Panc1 (cell line): Measurements from ENCODE around the gene DDX25. TPM values are rescaled to one million over a fixed set of nuclear protein-coding genes. Genes with fewer than 3 reads are reported as not detected.

Experiments used
- ATAC-seq: fragments of 200-7000 bp; cut with Tn5 transposase; 2 replicates; pipeline ENCODE4 v1.9.1; 2020; ENCODE audit warnings: mild to moderate bottlenecking, moderate library complexity
- BruUV-seq: library from RNA; stranded (reverse); fragments of 400-500 nt; replicated peaks from 2 replicates; lab custom pipeline; 2021; lab: Mats Ljungman, UMichigan
- CTCF ChIA-PET: fragments of 300-600 bp; sonication (Branson Sonifier 250); formaldehyde crosslinking; loops from one replicate; lab custom pipeline; 2022; ENCODE audit warnings: antibody characterized with exemption; lab: Charles Lee
- POLR2A ChIA-PET: fragments of 300-600 bp; sonication (Branson Sonifier 250); formaldehyde crosslinking; loops from one replicate; lab custom pipeline; 2022; ENCODE audit warnings: antibody characterized with exemption; lab: Charles Lee
- DNase-seq: peaks from one replicate; pipeline ENCODE4 v3.0.0-alpha.2; 2010; ENCODE audit warnings: low read depth, low spot score
- H3K27ac ChIP-seq: 2 replicates; pipeline ENCODE4 v1.5.1; 2011; ENCODE audit warnings: mild to moderate bottlenecking, low read length, inconsistent platforms
- H3K27me3 ChIP-seq: fragments of 200-500 bp; sonication (Bioruptor generic); 2 replicates; pipeline ENCODE4 v1.6.0; 2014; ENCODE audit warnings: low read length, inconsistent platforms; ENCODE audit not compliant: control insufficient read depth, insufficient read depth
- H3K36me3 ChIP-seq: fragments of 200-500 bp; sonication (Bioruptor generic); 2 replicates; pipeline ENCODE4 v1.5.1; 2014; ENCODE audit warnings: inconsistent platforms, mild to moderate bottlenecking, low read length, moderate library complexity; ENCODE audit not compliant: control insufficient read depth, insufficient read depth
- H3K4me1 ChIP-seq: 2 replicates; pipeline ENCODE4 v1.5.1; 2011; ENCODE audit warnings: inconsistent platforms, mild to moderate bottlenecking, low read length, moderate library complexity; ENCODE audit not compliant: control insufficient read depth, insufficient read depth
- H3K4me3 ChIP-seq, 2 experiments: 2 replicates each; pipeline ENCODE4 v1.5.1; 2011 to 2012; ENCODE audit warnings: low read depth in 2 of 2, low read length in 2 of 2, mild to moderate bottlenecking in 2 of 2, inconsistent platforms in 1 of 2, moderate library complexity in 1 of 2
- H3K9me3 ChIP-seq: fragments of 200-500 bp; sonication (Bioruptor generic); 2 replicates; pipeline ENCODE4 v1.5.1; 2014; ENCODE audit warnings: low read depth, mild to moderate bottlenecking, inconsistent platforms, low read length, moderate library complexity; ENCODE audit not compliant: control insufficient read depth, insufficient read depth
- CTCF ChIP-seq: fragments of 450-650 bp; IDR thresholded peaks from 2 replicates; pipeline ENCODE4 v1.5.1; 2017; ENCODE audit warnings: mild to moderate bottlenecking
- POLR2AphosphoS5 ChIP-seq: IDR thresholded peaks from 2 replicates; pipeline ENCODE4 v1.6.1; 2012; ENCODE audit warnings: mild to moderate bottlenecking, low read depth, low read length, moderate library complexity
- SIN3A ChIP-seq: IDR thresholded peaks from 2 replicates; pipeline ENCODE4 v1.6.1; 2012; ENCODE audit warnings: low read depth, mild to moderate bottlenecking, low read length, moderate library complexity, borderline replicate concordance; ENCODE audit not compliant: insufficient read depth
- TCF7L2 ChIP-seq: IDR thresholded peaks from 2 replicates; pipeline ENCODE4 v1.6.1; 2011; ENCODE audit warnings: mild to moderate bottlenecking, low read depth, low read length, inconsistent platforms
- in situ Hi-C: cut with HindIII; loops from 2 replicates; pipeline ENCODE4 v1.10.0; 2016; ENCODE audit warnings: low sequenced_read_pairs, low pct_unique_long_range_greater_than_20kb
- intact Hi-C: fragments of 100-400 bp; cut with micrococcal nuclease; formaldehyde crosslinking; loops from one replicate; pipeline ENCODE4 v1.10.0; 2022; ENCODE audit not compliant: unreplicated experiment
- total RNA-seq: library from RNA; stranded (reverse); gene quantifications from one replicate; pipeline ENCODE4 v1.2.1, GENCODE V29; 2021; ENCODE audit not compliant: unreplicated experiment
- TF ChIP-seq, protein P1 (sequence below), 2 experiments: IDR thresholded peaks; 2 replicates each; pipeline ENCODE4 v1.6.1; 2011 to 2012; ENCODE audit warnings: low read depth in 2 of 2, control low read depth in 1 of 2, low read length in 1 of 2, mild to moderate bottlenecking in 1 of 2, moderate library complexity in 1 of 2; ENCODE audit not compliant: insufficient read depth in 1 of 2

The DDX25 gene
- total RNA-seq, 1 experiment from 2014 or later = 0.15 TPM

DNA sequence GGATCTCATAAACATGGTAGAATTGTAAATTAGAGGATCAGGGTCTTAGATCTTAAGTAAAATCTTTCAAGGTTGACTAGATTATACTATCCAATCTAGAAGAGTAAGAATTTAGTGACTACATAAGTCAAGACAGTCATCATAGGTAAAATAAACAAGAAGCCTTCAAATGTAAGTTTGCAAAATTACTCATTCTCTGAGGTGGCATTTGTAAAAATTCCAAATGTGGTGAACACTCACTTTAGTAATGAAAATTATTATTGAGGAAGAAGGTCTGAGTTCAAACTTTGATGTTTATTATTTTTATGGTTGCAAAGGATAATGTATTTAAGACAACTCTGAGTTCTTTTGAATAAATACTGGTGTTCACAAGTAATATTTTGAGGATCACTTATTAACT lies 12.2 kb upstream of the DDX25 start:
- in situ Hi-C loops = no loop called here
- H3K36me3 ChIP-seq = peaks cover 47% of the 10 kb centered on the region
- no peaks in the 10 kb centered on the region for H3K9me3 ChIP-seq
- no peaks in the 10 kb centered on the region for H3K27me3 ChIP-seq
- no peak overlapping the region for H3K4me3 ChIP-seq
- H3K4me1 ChIP-seq = peaks cover 50% of the 10 kb centered on the region
- TF ChIP-seq, protein P1, sequence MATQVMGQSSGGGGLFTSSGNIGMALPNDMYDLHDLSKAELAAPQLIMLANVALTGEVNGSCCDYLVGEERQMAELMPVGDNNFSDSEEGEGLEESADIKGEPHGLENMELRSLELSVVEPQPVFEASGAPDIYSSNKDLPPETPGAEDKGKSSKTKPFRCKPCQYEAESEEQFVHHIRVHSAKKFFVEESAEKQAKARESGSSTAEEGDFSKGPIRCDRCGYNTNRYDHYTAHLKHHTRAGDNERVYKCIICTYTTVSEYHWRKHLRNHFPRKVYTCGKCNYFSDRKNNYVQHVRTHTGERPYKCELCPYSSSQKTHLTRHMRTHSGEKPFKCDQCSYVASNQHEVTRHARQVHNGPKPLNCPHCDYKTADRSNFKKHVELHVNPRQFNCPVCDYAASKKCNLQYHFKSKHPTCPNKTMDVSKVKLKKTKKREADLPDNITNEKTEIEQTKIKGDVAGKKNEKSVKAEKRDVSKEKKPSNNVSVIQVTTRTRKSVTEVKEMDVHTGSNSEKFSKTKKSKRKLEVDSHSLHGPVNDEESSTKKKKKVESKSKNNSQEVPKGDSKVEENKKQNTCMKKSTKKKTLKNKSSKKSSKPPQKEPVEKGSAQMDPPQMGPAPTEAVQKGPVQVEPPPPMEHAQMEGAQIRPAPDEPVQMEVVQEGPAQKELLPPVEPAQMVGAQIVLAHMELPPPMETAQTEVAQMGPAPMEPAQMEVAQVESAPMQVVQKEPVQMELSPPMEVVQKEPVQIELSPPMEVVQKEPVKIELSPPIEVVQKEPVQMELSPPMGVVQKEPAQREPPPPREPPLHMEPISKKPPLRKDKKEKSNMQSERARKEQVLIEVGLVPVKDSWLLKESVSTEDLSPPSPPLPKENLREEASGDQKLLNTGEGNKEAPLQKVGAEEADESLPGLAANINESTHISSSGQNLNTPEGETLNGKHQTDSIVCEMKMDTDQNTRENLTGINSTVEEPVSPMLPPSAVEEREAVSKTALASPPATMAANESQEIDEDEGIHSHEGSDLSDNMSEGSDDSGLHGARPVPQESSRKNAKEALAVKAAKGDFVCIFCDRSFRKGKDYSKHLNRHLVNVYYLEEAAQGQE (IDR thresholded peaks at IDR 0.05; ENCODE audit: insufficient read depth in 1 of 2, low read depth in 2 of 2, low read length in 1 of 2) = no peak
- TF ChIP-seq SIN3A = no peak
- TF ChIP-seq CTCF = no peak
- TF ChIP-seq POLR2AphosphoS5 = no peak
- no peak for TF ChIP-seq TCF7L2
- intact Hi-C loops = no loop called here
- POLR2A ChIA-PET = no interaction called here
- peak; percentile 67 for DNase-seq
- CTCF ChIA-PET = interaction anchor here (0.7 kb wide), 1 partner anchor 51 kb away, joined by 3 read pairs; no protein-coding TSS in a partner anchor
- no TSS peak for BruUV-seq
- ATAC-seq = no peak
- no peak overlapping the region for H3K27ac ChIP-seq

DNA sequence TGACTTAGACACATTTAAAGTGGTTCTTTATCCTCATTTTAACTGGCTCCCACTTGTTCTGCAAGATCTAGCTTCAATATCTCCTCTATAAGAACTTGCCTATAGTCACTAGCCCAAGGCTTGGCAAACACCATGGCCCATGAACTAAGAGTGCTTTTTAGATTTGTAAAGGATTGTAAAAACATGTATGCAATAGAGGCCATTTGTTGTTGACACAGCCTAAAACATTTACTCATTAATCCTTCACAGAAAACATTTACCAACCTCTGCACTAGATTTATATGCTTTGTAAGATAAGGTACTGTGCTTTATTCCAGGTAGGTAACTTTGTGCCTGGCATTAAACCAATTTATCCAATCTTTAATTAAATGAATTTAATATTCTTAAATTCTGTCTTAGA lies 11.3 kb upstream of the DDX25 start:
- Histone ChIP-seq H3K4me1 (peaks cover 53% of the 10 kb centered on the region), H3K27ac (no peak overlapping the region), H3K36me3 (peaks cover 54% of the 10 kb centered on the region), H3K9me3 (no peaks in the 10 kb centered on the region), H3K4me3 (no peak overlapping the region), H3K27me3 (no peaks in the 10 kb centered on the region)
- intact Hi-C loops (no loop called here), in situ Hi-C loops (no loop called here)
- no peak for TF ChIP-seq POLR2AphosphoS5
- TF ChIP-seq SIN3A = no peak
- no peak for TF ChIP-seq TCF7L2
- TF ChIP-seq, protein P1 (IDR thresholded peaks at IDR 0.05; ENCODE audit: insufficient read depth in 1 of 2, low read depth in 2 of 2, low read length in 1 of 2) = no peak
- no peak for TF ChIP-seq CTCF
- DNase-seq (no peak), ATAC-seq (no peak)
- ChIA-PET CTCF (no interaction called here), POLR2A (no interaction called here)
- no TSS peak for BruUV-seq
